VCaP (cell line): ENCODE data around the gene COQ5.

Source experiments
- H3K27ac ChIP-seq: fragments of 450-650 bp; 2 replicates; pipeline ENCODE4 v1.5.1; 2017
- CTCF ChIP-seq: fragments of 450-650 bp; conservative IDR thresholded peaks from 2 replicates; pipeline ENCODE4 v1.5.1; 2017; ENCODE audit warnings: mild to moderate bottlenecking, moderate library complexity

Gene COQ5

GRCh38 chr12:120460157-120460556, 68.8 kb downstream of the COQ5 start:
- TF ChIP-seq CTCF: no peak

GRCh38 chr12:120457133-120457532, 71.8 kb downstream of the COQ5 start:
- TF ChIP-seq CTCF: peak; percentile 49
- H3K27ac ChIP-seq: no peak overlapping the region

More at GRCh38 chr12:120460157-120460556, 68.8 kb downstream of the COQ5 start:
- no peak overlapping the region for H3K27ac ChIP-seq

- TF ChIP-seq CTCF: no peak
- H3K27ac ChIP-seq: no peak overlapping the region
These were observed 73.7 kb downstream of the COQ5 start for GRCh38 chr12:120455302-120455701.

- H3K27ac ChIP-seq: no peak overlapping the region
- TF ChIP-seq CTCF: peak; percentile 85
These were observed 75.0 kb downstream of the COQ5 start for GRCh38 chr12:120453977-120454376.
